Middle frontal gyrus (tissue), 1 donor: ENCODE measurements around the gene RAI1.

Source experiments
- DNase-seq: peaks from one replicate; pipeline ENCODE4 v3.0.0-alpha.2; 2015; ENCODE audit warnings: low spot score; ENCODE audit errors: extremely low spot score

The RAI1 gene

GRCh38 chr17:17729620-17730249 lies 48.5 kb downstream of the RAI1 start:
- no peak for DNase-seq

- no peak for DNase-seq
Measured at GRCh38 chr17:17730250-17730935, 49.1 kb downstream of the RAI1 start.

GRCh38 chr17:17732444-17732843 lies 51.2 kb downstream of the RAI1 start:
- no peak for DNase-seq

GRCh38 chr17:17732892-17733670 lies 51.8 kb downstream of the RAI1 start:
- no peak for DNase-seq

- no peak for DNase-seq
Measured at GRCh38 chr17:17736205-17737183, 55.2 kb downstream of the RAI1 start.

- no peak for DNase-seq
Measured at GRCh38 chr17:17737961-17738894, 57.0 kb downstream of the RAI1 start.

GRCh38 chr17:17738901-17739300 lies 57.6 kb downstream of the RAI1 start:
- DNase-seq, result no peak

- no peak for DNase-seq
Measured at GRCh38 chr17:17739388-17740066, 58.3 kb downstream of the RAI1 start.

- DNase-seq, result no peak
Measured at GRCh38 chr17:17740615-17741348, 59.5 kb downstream of the RAI1 start.

- DNase-seq, result no peak
Measured at GRCh38 chr17:17741349-17742023, 60.2 kb downstream of the RAI1 start.

- DNase-seq, result no peak
Measured at GRCh38 chr17:17742133-17742621, 60.9 kb downstream of the RAI1 start.

- DNase-seq, result no peak
Measured at GRCh38 chr17:17742688-17743390, 61.6 kb downstream of the RAI1 start.

- no peak for DNase-seq
Measured at GRCh38 chr17:17743391-17744112, 62.3 kb downstream of the RAI1 start.

- no peak for DNase-seq
Measured at GRCh38 chr17:17744116-17744515, 62.9 kb downstream of the RAI1 start.

GRCh38 chr17:17745476-17746455 lies 64.5 kb downstream of the RAI1 start:
- DNase-seq, result no peak

GRCh38 chr17:17748179-17748578 lies 66.9 kb downstream of the RAI1 start:
- DNase-seq, result no peak
